ENCODE results near the gene DUSP14.

DNA sequence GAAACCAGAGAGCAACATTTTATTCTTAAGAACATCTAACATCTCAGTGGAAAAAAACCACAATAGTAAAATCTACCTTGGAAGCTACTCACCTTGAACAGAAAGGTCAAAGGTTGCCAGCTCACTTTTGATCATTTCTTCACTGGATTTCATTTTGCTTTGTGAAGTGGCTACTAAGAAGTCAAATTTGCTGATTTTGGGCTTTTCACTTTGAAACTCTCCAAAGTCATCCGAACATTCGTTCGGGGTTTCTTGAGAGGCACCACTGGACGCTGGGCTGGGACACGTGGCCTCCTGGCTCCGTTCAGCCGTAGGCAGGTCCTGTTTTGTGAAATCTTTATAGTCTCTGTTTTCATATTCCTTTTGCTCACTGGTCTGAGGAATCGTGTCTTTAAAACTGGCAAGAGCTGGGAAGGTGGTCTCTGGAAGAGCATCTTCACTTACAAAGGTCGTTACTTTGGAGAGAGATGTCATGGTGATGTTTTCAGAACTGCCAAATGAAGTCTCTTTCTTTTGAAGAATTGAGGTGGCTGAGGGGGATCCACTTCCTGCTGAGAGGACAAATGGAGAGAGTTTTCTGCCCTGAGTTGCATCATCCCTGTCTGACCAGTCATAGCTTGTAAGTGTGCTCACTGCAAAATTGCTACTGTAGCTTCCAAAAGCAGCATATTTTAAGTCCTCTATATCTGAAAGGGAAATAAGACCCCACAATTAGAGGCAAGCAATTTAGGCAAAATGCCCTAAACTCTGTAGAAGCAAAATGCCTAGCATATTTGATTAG, 52.4 kb downstream of the DUSP14 start:
- TF ChIP-seq, protein P1, sequence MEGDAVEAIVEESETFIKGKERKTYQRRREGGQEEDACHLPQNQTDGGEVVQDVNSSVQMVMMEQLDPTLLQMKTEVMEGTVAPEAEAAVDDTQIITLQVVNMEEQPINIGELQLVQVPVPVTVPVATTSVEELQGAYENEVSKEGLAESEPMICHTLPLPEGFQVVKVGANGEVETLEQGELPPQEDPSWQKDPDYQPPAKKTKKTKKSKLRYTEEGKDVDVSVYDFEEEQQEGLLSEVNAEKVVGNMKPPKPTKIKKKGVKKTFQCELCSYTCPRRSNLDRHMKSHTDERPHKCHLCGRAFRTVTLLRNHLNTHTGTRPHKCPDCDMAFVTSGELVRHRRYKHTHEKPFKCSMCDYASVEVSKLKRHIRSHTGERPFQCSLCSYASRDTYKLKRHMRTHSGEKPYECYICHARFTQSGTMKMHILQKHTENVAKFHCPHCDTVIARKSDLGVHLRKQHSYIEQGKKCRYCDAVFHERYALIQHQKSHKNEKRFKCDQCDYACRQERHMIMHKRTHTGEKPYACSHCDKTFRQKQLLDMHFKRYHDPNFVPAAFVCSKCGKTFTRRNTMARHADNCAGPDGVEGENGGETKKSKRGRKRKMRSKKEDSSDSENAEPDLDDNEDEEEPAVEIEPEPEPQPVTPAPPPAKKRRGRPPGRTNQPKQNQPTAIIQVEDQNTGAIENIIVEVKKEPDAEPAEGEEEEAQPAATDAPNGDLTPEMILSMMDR (IDR thresholded peaks at IDR 0.05; ENCODE audit: borderline replicate concordance, extremely low read depth, low read length, poor library complexity, severe bottlenecking): no peak
- TF ChIP-seq EZH2 (IDR thresholded peaks at IDR 0.05; ENCODE audit: borderline replicate concordance, low read depth, low read length, severe bottlenecking): no peak

All from DND-41 (cell line).